ENCODE data around the gene PPP1R13B. TPM values are rescaled to one million over a fixed set of nuclear protein-coding genes. Genes with fewer than 3 reads are reported as not detected.

Gene PPP1R13B
- total RNA-seq, 4 donors from 2014 or later = 10.4 to 24.6 (median 11.8) TPM

DNA sequence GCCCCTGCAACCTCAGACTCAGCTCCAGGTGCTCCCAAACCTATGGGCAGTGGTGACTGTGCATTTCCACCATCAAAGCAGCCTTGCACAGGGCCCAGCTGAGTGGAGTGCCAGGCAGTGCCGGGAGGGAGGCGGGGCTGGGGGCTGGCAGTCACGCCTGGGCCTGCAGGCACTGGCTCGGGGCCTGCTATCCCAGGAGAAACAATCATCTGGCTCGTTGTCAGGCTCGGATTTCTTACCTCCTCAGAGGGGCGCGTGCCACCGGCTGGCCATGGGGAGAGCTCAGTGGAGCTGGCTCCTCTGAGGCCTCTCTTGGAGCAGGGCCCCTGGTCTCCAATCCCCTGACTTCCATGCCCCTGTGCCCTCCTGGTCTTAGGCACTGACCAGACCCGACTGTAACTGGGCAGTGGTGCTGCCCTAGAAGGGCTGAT is 20.2 kb upstream of the PPP1R13B start:
- TF ChIP-seq POLR2A (IDR thresholded peaks at IDR 0.05) = no peak
- TF ChIP-seq, protein P1, sequence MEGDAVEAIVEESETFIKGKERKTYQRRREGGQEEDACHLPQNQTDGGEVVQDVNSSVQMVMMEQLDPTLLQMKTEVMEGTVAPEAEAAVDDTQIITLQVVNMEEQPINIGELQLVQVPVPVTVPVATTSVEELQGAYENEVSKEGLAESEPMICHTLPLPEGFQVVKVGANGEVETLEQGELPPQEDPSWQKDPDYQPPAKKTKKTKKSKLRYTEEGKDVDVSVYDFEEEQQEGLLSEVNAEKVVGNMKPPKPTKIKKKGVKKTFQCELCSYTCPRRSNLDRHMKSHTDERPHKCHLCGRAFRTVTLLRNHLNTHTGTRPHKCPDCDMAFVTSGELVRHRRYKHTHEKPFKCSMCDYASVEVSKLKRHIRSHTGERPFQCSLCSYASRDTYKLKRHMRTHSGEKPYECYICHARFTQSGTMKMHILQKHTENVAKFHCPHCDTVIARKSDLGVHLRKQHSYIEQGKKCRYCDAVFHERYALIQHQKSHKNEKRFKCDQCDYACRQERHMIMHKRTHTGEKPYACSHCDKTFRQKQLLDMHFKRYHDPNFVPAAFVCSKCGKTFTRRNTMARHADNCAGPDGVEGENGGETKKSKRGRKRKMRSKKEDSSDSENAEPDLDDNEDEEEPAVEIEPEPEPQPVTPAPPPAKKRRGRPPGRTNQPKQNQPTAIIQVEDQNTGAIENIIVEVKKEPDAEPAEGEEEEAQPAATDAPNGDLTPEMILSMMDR (IDR thresholded peaks at IDR 0.05 in 4 of 5, conservative IDR thresholded peaks at IDR 0.05 in 1 of 5) = no peak
- no peaks in the 10 kb centered on the region for H3K27me3 ChIP-seq
- ATAC-seq (peak; percentile 31 to 53), DNase-seq (no peak)
- peak overlapping the region in 1 of 4 donors; percentile 39 for H3K27ac ChIP-seq
- intact Hi-C loops (cut with DNase I; ENCODE audit: low total_unique reads) = no loop called here
- in situ Hi-C loops (cut with MboI; ENCODE audit: low sequenced_read_pairs in 4 of 4) = no loop called here
- H3K9me3 ChIP-seq = no peaks in the 10 kb centered on the region
- peaks cover 0 to 3% of the 10 kb centered on the region in 2 donors for H3K4me1 ChIP-seq
- H3K4me3 ChIP-seq = no peak overlapping the region
- no peaks in the 10 kb centered on the region for H3K36me3 ChIP-seq

DNA sequence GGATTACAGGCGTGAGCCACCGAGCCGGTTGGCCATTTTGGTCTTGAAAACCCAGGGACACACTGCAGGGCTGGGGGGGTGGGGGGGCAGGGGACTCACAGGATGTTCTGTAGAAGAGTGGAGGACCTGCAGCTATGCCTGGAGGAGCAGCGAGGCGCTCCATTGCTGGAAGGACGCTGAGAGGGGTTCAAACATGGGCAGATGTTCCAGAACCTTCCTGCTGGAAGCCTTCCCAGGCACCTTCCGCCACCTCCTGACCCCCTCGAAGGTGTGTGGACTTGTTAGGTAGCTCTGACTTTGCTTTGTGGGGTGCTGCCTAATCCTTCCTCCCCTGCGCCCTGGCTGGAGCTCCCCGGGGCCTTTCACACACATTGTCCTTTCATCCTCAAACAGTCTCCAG is 19.6 kb upstream of the PPP1R13B start:
- H3K4me1 ChIP-seq = no peaks in the 10 kb centered on the region
- H3K27ac ChIP-seq = no peak overlapping the region

DNA sequence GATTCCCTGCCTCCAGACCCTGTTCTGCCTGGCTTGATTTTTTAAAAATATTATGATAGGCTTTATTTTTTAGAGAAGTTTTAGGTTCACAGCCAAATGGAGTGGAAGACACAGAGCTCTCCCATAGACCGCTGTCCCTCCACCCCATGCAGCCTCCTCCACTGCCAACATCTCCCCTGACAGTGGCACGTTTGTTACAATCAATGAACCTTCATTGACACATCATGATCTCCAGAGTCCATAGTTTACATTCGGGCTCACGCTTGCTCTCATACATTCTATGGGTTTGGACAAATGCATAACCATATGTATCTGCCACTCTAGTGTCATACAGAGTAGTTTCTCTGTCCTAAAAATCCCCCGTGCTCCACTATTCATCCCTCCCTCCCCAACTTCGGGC is 15.9 kb upstream of the PPP1R13B start:
- Histone ChIP-seq H3K27me3 (no peaks in the 10 kb centered on the region), H3K27ac (no peak overlapping the region), H3K36me3 (no peaks in the 10 kb centered on the region), H3K9me3 (no peaks in the 10 kb centered on the region), H3K4me3 (no peak overlapping the region), H3K4me1 (peaks cover 0 to 4% of the 10 kb centered on the region in 2 donors)
- no peak for TF ChIP-seq POLR2A (IDR thresholded peaks at IDR 0.05)
- TF ChIP-seq, protein P1 (IDR thresholded peaks at IDR 0.05 in 4 of 5, conservative IDR thresholded peaks at IDR 0.05 in 1 of 5) = no peak
- intact Hi-C loops (cut with DNase I; ENCODE audit: low total_unique reads) (no loop called here), in situ Hi-C loops (cut with MboI; ENCODE audit: low sequenced_read_pairs in 4 of 4) (no loop called here)
- DNase-seq (no peak), ATAC-seq (no peak)

More for the DNA sequence above, 19.6 kb upstream of the PPP1R13B start:
- H3K36me3 ChIP-seq = no peaks in the 10 kb centered on the region
- no peak overlapping the region for H3K4me3 ChIP-seq
- TF ChIP-seq, protein P1 (IDR thresholded peaks at IDR 0.05 in 4 of 5, conservative IDR thresholded peaks at IDR 0.05 in 1 of 5) = no peak
- TF ChIP-seq POLR2A (IDR thresholded peaks at IDR 0.05) = no peak
- H3K9me3 ChIP-seq = no peaks in the 10 kb centered on the region
- in situ Hi-C loops (cut with MboI; ENCODE audit: low sequenced_read_pairs in 4 of 4) = no loop called here
- DNase-seq (no peak), ATAC-seq (no peak)
- intact Hi-C loops (cut with DNase I; ENCODE audit: low total_unique reads) = no loop called here
- no peaks in the 10 kb centered on the region for H3K27me3 ChIP-seq

DNA sequence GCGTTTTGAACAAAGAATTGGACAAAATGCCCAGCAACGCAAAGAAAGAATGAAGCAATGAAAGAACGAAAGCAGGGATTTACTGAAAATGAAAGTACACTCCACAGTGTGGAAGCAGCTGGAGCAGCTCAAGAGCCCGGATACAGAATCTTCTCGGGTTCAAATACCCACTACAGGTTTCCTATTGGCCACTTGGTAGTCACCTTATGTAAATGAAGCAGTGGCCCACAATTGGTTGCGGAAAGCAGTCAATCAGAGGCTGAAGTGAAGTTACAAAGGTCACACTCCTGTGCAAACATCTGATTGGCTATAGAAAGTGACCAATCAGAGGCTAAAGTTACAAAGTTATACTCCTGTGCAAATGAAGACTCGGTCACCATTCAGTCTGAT is 15.0 kb upstream of the PPP1R13B start:
- intact Hi-C loops (cut with DNase I; ENCODE audit: low total_unique reads) (no loop called here), in situ Hi-C loops (cut with MboI; ENCODE audit: low sequenced_read_pairs in 4 of 4) (no loop called here)
- Histone ChIP-seq H3K36me3 (no peaks in the 10 kb centered on the region), H3K4me1 (peaks cover 0 to 4% of the 10 kb centered on the region in 2 donors), H3K4me3 (no peak overlapping the region), H3K27me3 (no peaks in the 10 kb centered on the region), H3K9me3 (no peaks in the 10 kb centered on the region), H3K27ac (no peak overlapping the region)
- TF ChIP-seq, protein P1 (IDR thresholded peaks at IDR 0.05 in 4 of 5, conservative IDR thresholded peaks at IDR 0.05 in 1 of 5) = no peak
- TF ChIP-seq POLR2A (IDR thresholded peaks at IDR 0.05) = no peak
- ATAC-seq = no peak
- no peak for DNase-seq
